ENCODE results near the gene ZNF423. TPM values are rescaled to one million over a fixed set of nuclear protein-coding genes. Genes with fewer than 3 reads are reported as not detected.

ZNF423 gene
- total and polyA plus RNA-seq, 2 of the 13 experiments (the other 11 are each of a cell fraction or from before 2014, with no cell fraction given), result 0.07 to 0.31 TPM

GRCh38 chr16:49869731-49870130 lies 13.8 kb upstream of the ZNF423 start (continued):
- no peak for TF ChIP-seq ARID5B (CRISPR knock-in tag; IDR thresholded peaks at IDR 0.05)

- no peak for ATAC-seq
- Histone ChIP-seq H3K4me2 (ENCODE audit: low read depth, low read length) (no peak overlapping the region), H3K4me1 (ENCODE audit: insufficient read depth, low read length) (peaks cover 7% of the 10 kb centered on the region), H3K27me3 (ENCODE audit: control insufficient read depth in 1 of 2, insufficient read depth in 2 of 2, low read length in 2 of 2) (peaks cover 12 to 48% of the 10 kb centered on the region in 2 experiments), H3K9ac (ENCODE audit: insufficient read depth, low read depth, low read length) (no peak overlapping the region), H3K4me3 (replicated peaks in 1 of 3; ENCODE audit: insufficient read depth in 1 of 3, low read depth in 2 of 3, low read length in 3 of 3) (no peak overlapping the region), H2AFZ (ENCODE audit: low read length) (no peak overlapping the region), H3K36me3 (replicated peaks in 1 of 2; ENCODE audit: control insufficient read depth in 1 of 2, insufficient read depth in 2 of 2, low read length in 2 of 2) (no peaks in the 10 kb centered on the region), H3K27ac (ENCODE audit: extremely low read length, insufficient read depth, low read length) (no peak overlapping the region), H3K9me3 (ENCODE audit: low read length) (no peaks in the 10 kb centered on the region), H4K20me1 (ENCODE audit: insufficient read depth, low read length) (no peaks in the 10 kb centered on the region), H3K79me2 (ENCODE audit: insufficient read depth, low read length) (no peaks in the 10 kb centered on the region)
- in situ Hi-C loops (cut with HindIII; ENCODE audit: extremely low pct_ligation_motif_present, low pct_unique_long_range_greater_than_20kb), result no loop called here
- CTCF ChIA-PET (ENCODE audit: low intra/inter-chr PET ratio, low total read pairs), result no interaction called here
- FAIRE-seq, result no peak
- no peak for DNase-seq (ENCODE audit: low spot score)
- BruUV-seq (replicated peaks), result no TSS peak
- intact Hi-C loops (cut with micrococcal nuclease; ENCODE audit: unreplicated experiment), result no loop called here
- WGBS (ENCODE audit: low lambda C conversion rate), result 42% methylated on average over 27 of the region's 38 CpGs
- no peak for TF ChIP-seq ZKSCAN5 (CRISPR knock-in tag; IDR thresholded peaks at IDR 0.05)
- no peak for TF ChIP-seq ZNF225 (CRISPR knock-in tag; IDR thresholded peaks at IDR 0.05)
- POLR2A ChIA-PET, result no interaction called here
Measured at GRCh38 chr16:49867796-49868668, 12.1 kb upstream of the ZNF423 start.

Measured in HepG2 (cell line).